MM.1S (cell line): Measurements from ENCODE around the gene STK16.

Experiments used
- DNase-seq: peaks from one replicate; pipeline ENCODE4 v3.0.0-alpha.2; 2015
- H2AFZ ChIP-seq: fragments of 300-600 bp; sonication (generic); 2 replicates; pipeline ENCODE4 v1.6.0; 2016; ENCODE audit warnings: antibody characterized with exemption, low read length
- H3F3A ChIP-seq: fragments of 300-600 bp; sonication (generic); 2 replicates; pipeline ENCODE4 v1.6.1; 2016; ENCODE audit warnings: mild to moderate bottlenecking, antibody characterized with exemption, low read length, moderate library complexity, mixed read lengths; ENCODE audit not compliant: insufficient read depth
- H3K27ac ChIP-seq: fragments of 300-600 bp; sonication (generic); 2 replicates; pipeline ENCODE4 v1.5.1; 2016; ENCODE audit warnings: mild to moderate bottlenecking, low read length
- H3K27me3 ChIP-seq: fragments of 300-600 bp; sonication (generic); replicated peaks from 2 replicates; pipeline ENCODE4 v1.6.0; 2016; ENCODE audit warnings: low read length; ENCODE audit not compliant: insufficient read depth
- H3K36me3 ChIP-seq: fragments of 300-600 bp; sonication (generic); replicated peaks from 2 replicates; pipeline ENCODE4 v1.6.1; 2016; ENCODE audit warnings: mild to moderate bottlenecking, low read length, mixed read lengths; ENCODE audit not compliant: insufficient read depth
- H3K4me1 ChIP-seq: fragments of 300-600 bp; sonication (generic); 2 replicates; pipeline ENCODE4 v1.6.1; 2016; ENCODE audit warnings: low read length, mixed read lengths
- H3K4me2 ChIP-seq: fragments of 300-600 bp; sonication (generic); 2 replicates; pipeline ENCODE4 v1.6.0; 2016; ENCODE audit warnings: low read depth, low read length
- H3K4me3 ChIP-seq: fragments of 300-600 bp; sonication (generic); 2 replicates; pipeline ENCODE4 v1.5.1; 2016; ENCODE audit warnings: low read length, mixed read lengths
- H3K79me2 ChIP-seq: fragments of 300-600 bp; sonication (generic); 2 replicates; pipeline ENCODE4 v1.6.1; 2016; ENCODE audit warnings: mixed run types, low read length, mixed read lengths
- H3K9ac ChIP-seq: fragments of 300-600 bp; sonication (generic); 2 replicates; pipeline ENCODE4 v1.6.1; 2016; ENCODE audit warnings: low read length, mixed read lengths
- H3K9me2 ChIP-seq: fragments of 300-600 bp; sonication (generic); replicated peaks from 2 replicates; pipeline ENCODE4 v1.6.1; 2016; ENCODE audit warnings: mild to moderate bottlenecking, low read length, mixed read lengths; ENCODE audit not compliant: insufficient read depth
- H3K9me3 ChIP-seq: fragments of 300-600 bp; sonication (generic); replicated peaks from 2 replicates; pipeline ENCODE4 v1.6.1; 2016; ENCODE audit warnings: mild to moderate bottlenecking, low read length, mixed read lengths; ENCODE audit not compliant: insufficient read depth
- H4K20me1 ChIP-seq: fragments of 300-600 bp; sonication (generic); 2 replicates; pipeline ENCODE4 v1.6.1; 2016; ENCODE audit warnings: mild to moderate bottlenecking, low read length, moderate library complexity, mixed read lengths; ENCODE audit not compliant: insufficient read depth
- EZH2 ChIP-seq: fragments of 300-600 bp; sonication (generic); optimal IDR thresholded peaks from 2 replicates; pipeline ENCODE3; 2017; ENCODE audit warnings: low read depth, mild to moderate bottlenecking, antibody characterized with exemption, low read length, mixed read lengths
- EZH2phosphoT487 ChIP-seq: fragments of 300-600 bp; sonication (generic); IDR thresholded peaks from 2 replicates; pipeline ENCODE4 v1.6.1; 2018; ENCODE audit warnings: antibody characterized with exemption, low read length
- TF ChIP-seq, protein P1 (sequence below): fragments of 300-600 bp; sonication (generic); IDR thresholded peaks from 2 replicates; pipeline ENCODE4 v1.5.1; 2016; ENCODE audit warnings: antibody characterized with exemption, low read length, mixed read lengths

STK16 gene

GRCh38 chr2:219291394-219291793 is 46.1 kb downstream of the STK16 start:
- Histone ChIP-seq H3K27me3 (peaks cover 24% of the 10 kb centered on the region), H3K4me1 (peaks cover 6% of the 10 kb centered on the region), H3K79me2 (no peaks in the 10 kb centered on the region), H4K20me1 (no peaks in the 10 kb centered on the region), H3K36me3 (no peaks in the 10 kb centered on the region), H3K27ac (no peak overlapping the region), H3K9ac (no peak overlapping the region), H3K9me3 (no peaks in the 10 kb centered on the region), H2AFZ (no peak overlapping the region), H3K4me2 (no peak overlapping the region), H3K9me2 (no peaks in the 10 kb centered on the region), H3K4me3 (no peak overlapping the region), H3F3A (peaks cover 5% of the 10 kb centered on the region; the same call in 1 of the 2 replicates)
- DNase-seq: no peak
- no peak for TF ChIP-seq EZH2phosphoT487
- TF ChIP-seq, protein P1, sequence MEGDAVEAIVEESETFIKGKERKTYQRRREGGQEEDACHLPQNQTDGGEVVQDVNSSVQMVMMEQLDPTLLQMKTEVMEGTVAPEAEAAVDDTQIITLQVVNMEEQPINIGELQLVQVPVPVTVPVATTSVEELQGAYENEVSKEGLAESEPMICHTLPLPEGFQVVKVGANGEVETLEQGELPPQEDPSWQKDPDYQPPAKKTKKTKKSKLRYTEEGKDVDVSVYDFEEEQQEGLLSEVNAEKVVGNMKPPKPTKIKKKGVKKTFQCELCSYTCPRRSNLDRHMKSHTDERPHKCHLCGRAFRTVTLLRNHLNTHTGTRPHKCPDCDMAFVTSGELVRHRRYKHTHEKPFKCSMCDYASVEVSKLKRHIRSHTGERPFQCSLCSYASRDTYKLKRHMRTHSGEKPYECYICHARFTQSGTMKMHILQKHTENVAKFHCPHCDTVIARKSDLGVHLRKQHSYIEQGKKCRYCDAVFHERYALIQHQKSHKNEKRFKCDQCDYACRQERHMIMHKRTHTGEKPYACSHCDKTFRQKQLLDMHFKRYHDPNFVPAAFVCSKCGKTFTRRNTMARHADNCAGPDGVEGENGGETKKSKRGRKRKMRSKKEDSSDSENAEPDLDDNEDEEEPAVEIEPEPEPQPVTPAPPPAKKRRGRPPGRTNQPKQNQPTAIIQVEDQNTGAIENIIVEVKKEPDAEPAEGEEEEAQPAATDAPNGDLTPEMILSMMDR: no peak

- Histone ChIP-seq H3K9me2 (no peaks in the 10 kb centered on the region), H3K79me2 (no peaks in the 10 kb centered on the region), H3K27me3 (peaks cover 24% of the 10 kb centered on the region), H3K9me3 (no peaks in the 10 kb centered on the region), H3K4me2 (no peak overlapping the region), H3K4me1 (peaks cover 6% of the 10 kb centered on the region), H3K36me3 (no peaks in the 10 kb centered on the region), H4K20me1 (no peaks in the 10 kb centered on the region), H3K27ac (no peak overlapping the region), H2AFZ (no peak overlapping the region), H3F3A (peaks cover 5% of the 10 kb centered on the region; the same call in 1 of the 2 replicates), H3K4me3 (no peak overlapping the region), H3K9ac (no peak overlapping the region)
- no peak for TF ChIP-seq EZH2
- TF ChIP-seq, protein P1: no peak
- no peak for DNase-seq
These were observed 46.7 kb downstream of the STK16 start for GRCh38 chr2:219291910-219292490.

GRCh38 chr2:219292616-219293015 is 47.3 kb downstream of the STK16 start:
- DNase-seq: no peak
- H3K4me3 ChIP-seq: no peak overlapping the region
- TF ChIP-seq, protein P1: no peak
- no peak for TF ChIP-seq EZH2
- no peaks in the 10 kb centered on the region for H3K9me2 ChIP-seq
- H3K9ac ChIP-seq: no peak overlapping the region
- H3K4me2 ChIP-seq: no peak overlapping the region
- H3K79me2 ChIP-seq: no peaks in the 10 kb centered on the region
- peaks cover 6% of the 10 kb centered on the region for H3K4me1 ChIP-seq
- no peaks in the 10 kb centered on the region for H4K20me1 ChIP-seq
- no peaks in the 10 kb centered on the region for H3K9me3 ChIP-seq
- no peak overlapping the region for H2AFZ ChIP-seq
- H3K27me3 ChIP-seq: peaks cover 24% of the 10 kb centered on the region
- peaks cover 5% of the 10 kb centered on the region; the same call in 1 of the 2 replicates for H3F3A ChIP-seq
- H3K27ac ChIP-seq: no peak overlapping the region
- H3K36me3 ChIP-seq: no peaks in the 10 kb centered on the region
